Dendritic cell treated with granulocyte-macrophage colony-stimulating factor and Interleukin-4, amounts not matched to agents 40 ng/mL and 50 ng/mL, for 4 days (primary cell): ENCODE data around the gene NHEJ1.

Experiments used
- H3K27ac Mint-ChIP-seq: one replicate; pipeline ENCODE4 v1.8.0; 2022; ENCODE audit warnings: mild to moderate bottlenecking, mixed read lengths
- H3K27me3 Mint-ChIP-seq: one replicate; pipeline ENCODE4 v1.8.0; 2022; ENCODE audit warnings: mild to moderate bottlenecking, mixed read lengths
- H3K36me3 Mint-ChIP-seq: one replicate; pipeline ENCODE4 v1.8.0; 2022; ENCODE audit warnings: low read depth, mixed read lengths
- H3K4me1 Mint-ChIP-seq: one replicate; pipeline ENCODE4 v1.8.0; 2022; ENCODE audit warnings: low read depth, mixed read lengths
- H3K4me3 Mint-ChIP-seq: one replicate; pipeline ENCODE4 v1.8.0; 2022; ENCODE audit warnings: mild to moderate bottlenecking, moderate library complexity, mixed read lengths
- H3K9me3 Mint-ChIP-seq: one replicate; pipeline ENCODE4 v1.8.0; 2022; ENCODE audit warnings: mixed read lengths
- intact Hi-C: fragments of 100-400 bp; cut with micrococcal nuclease; formaldehyde crosslinking; loops from one replicate; pipeline ENCODE4 v1.15.0; 2022

The NHEJ1 gene

DNA sequence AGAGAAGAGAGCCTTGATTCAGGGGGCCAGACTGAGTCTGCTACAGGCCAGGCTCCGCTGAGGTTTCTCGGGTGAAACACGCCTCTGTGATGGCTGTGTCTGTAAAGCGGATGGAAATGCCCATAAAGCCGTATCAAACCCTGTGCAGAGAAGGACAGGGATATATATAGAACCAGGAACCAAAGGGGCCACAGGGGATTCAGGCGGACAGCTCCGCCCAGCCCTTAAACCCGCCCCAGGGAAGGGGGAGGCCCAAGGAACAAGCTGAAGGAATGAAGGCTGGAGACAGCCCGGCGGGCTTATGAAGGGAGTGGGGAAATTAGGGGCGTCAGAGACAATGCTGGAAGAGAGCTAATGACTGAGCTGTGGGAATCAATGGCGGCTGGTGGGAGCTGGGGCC lies 42.1 kb downstream of the NHEJ1 start:
- peaks cover 5% of the 10 kb centered on the region for H3K36me3 Mint-ChIP-seq
- no peak overlapping the region for H3K27ac Mint-ChIP-seq
- no peaks in the 10 kb centered on the region for H3K9me3 Mint-ChIP-seq
- H3K27me3 Mint-ChIP-seq, result no peaks in the 10 kb centered on the region
- peaks cover 35% of the 10 kb centered on the region for H3K4me1 Mint-ChIP-seq
- no peak overlapping the region for H3K4me3 Mint-ChIP-seq
- intact Hi-C loops, result no loop called here

DNA sequence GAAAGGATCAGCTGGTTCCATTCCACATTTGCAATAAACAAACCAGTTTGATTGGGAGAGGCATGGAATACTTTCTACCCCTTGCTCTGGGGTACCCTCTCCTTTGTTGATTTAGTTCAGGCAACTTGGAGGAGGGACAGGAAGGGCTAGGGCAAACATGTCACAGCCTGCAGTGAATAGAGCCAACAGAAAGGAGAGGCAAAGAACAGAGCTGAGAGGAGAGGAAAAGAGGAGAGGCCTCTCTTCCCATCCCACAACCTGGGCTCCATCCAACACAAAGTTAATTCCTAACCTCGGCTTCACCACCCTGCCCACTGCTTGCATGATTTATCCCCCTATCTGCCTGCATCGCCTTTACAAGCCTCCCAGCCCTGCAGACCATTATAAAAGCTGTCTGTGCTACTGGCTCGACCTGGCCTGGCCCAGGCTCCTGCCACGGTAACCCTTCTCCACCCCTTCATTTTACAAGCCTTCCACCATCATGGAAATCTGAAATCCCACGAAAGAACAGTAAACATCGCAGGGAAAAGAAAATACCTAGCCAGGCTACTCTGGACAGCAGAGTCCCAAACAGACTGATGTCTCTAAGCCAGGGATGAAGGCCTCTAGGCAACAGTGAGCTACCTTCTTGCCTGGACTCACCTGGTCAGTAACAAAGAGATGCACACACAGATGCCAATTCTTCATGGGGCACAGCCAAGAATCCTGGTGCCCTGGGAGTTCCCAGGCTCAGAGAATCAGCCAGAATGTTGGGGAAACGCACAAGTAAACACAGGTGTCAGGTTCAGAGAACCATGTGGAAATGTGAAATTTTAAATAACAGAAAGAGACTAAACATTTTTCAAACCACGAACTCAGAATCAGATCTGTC lies 43.6 kb downstream of the NHEJ1 start:
- H3K9me3 Mint-ChIP-seq, result no peaks in the 10 kb centered on the region

GRCh38 chr2:219112651-219113338 lies 47.8 kb downstream of the NHEJ1 start:
- H3K36me3 Mint-ChIP-seq, result peaks cover 5% of the 10 kb centered on the region
- H3K27me3 Mint-ChIP-seq, result no peaks in the 10 kb centered on the region
- intact Hi-C loops, result no loop called here
- H3K9me3 Mint-ChIP-seq, result no peaks in the 10 kb centered on the region
- H3K4me1 Mint-ChIP-seq, result peaks cover 55% of the 10 kb centered on the region
- H3K27ac Mint-ChIP-seq, result no peak overlapping the region
- no peak overlapping the region for H3K4me3 Mint-ChIP-seq

More for the DNA sequence above, 43.6 kb downstream of the NHEJ1 start:
- no peaks in the 10 kb centered on the region for H3K27me3 Mint-ChIP-seq
- H3K4me1 Mint-ChIP-seq, result peaks cover 40% of the 10 kb centered on the region
- peaks cover 5% of the 10 kb centered on the region for H3K36me3 Mint-ChIP-seq
- intact Hi-C loops, result no loop called here
- no peak overlapping the region for H3K27ac Mint-ChIP-seq
- no peak overlapping the region for H3K4me3 Mint-ChIP-seq

DNA sequence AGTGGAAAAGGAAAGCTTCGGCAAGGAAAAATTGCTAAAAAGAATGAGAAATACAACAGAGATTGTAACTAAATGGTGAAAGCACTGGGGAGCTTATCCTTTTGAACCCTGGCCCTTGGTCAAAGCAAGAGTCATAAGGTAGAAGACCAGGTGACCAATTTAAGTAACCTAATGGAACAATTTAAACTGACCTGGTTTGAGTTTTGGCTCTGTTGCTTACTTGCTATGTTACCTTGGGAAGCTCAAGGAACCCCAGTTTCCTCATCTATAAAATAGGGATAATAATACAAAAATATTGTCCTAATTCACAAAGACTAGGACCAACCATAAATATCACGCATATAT lies 48.6 kb downstream of the NHEJ1 start:
- H3K9me3 Mint-ChIP-seq, result no peaks in the 10 kb centered on the region
- peaks cover 5% of the 10 kb centered on the region for H3K36me3 Mint-ChIP-seq
- no peak overlapping the region for H3K27ac Mint-ChIP-seq
- no peaks in the 10 kb centered on the region for H3K27me3 Mint-ChIP-seq
- H3K4me1 Mint-ChIP-seq, result peaks cover 56% of the 10 kb centered on the region
- H3K4me3 Mint-ChIP-seq, result no peak overlapping the region
- intact Hi-C loops, result no loop called here

GRCh38 chr2:219111375-219112061 lies 49.1 kb downstream of the NHEJ1 start:
- H3K4me1 Mint-ChIP-seq, result peaks cover 60% of the 10 kb centered on the region
- intact Hi-C loops, result no loop called here

DNA sequence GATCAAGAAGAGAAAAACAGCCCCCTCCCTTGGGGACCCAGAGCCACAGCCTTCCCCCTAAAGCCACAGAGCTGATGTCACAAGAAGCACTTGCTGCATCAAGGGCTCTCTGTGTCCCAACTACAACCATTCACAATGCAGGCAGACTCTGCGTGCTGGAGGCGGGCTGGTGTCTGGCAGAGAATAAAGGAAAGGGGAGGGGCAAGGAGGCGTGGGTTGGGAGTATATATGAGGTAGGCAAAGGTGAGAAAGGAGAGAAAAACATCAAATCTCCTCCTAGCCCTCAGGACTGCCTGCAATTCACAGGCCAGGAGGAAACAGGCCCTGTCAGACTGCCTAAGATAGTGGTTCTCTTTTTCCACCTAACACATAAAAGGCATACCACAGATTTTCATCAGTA lies 51.1 kb downstream of the NHEJ1 start:
- H3K4me3 Mint-ChIP-seq, result no peak overlapping the region
- no peaks in the 10 kb centered on the region for H3K9me3 Mint-ChIP-seq
- peaks cover 64% of the 10 kb centered on the region for H3K4me1 Mint-ChIP-seq
- no peaks in the 10 kb centered on the region for H3K36me3 Mint-ChIP-seq
- no peak overlapping the region for H3K27ac Mint-ChIP-seq
- no peaks in the 10 kb centered on the region for H3K27me3 Mint-ChIP-seq
- intact Hi-C loops, result no loop called here

More at GRCh38 chr2:219111375-219112061, 49.1 kb downstream of the NHEJ1 start:
- Mint-ChIP-seq H3K9me3 (no peaks in the 10 kb centered on the region), H3K4me3 (no peak overlapping the region), H3K27me3 (no peaks in the 10 kb centered on the region), H3K27ac (no peak overlapping the region), H3K36me3 (peaks cover 5% of the 10 kb centered on the region)

- no peak overlapping the region for H3K4me3 Mint-ChIP-seq
- H3K27me3 Mint-ChIP-seq, result no peaks in the 10 kb centered on the region
- no peaks in the 10 kb centered on the region for H3K9me3 Mint-ChIP-seq
- intact Hi-C loops, result no loop called here
- H3K4me1 Mint-ChIP-seq, result peaks cover 70% of the 10 kb centered on the region
- H3K27ac Mint-ChIP-seq, result no peak overlapping the region
- no peaks in the 10 kb centered on the region for H3K36me3 Mint-ChIP-seq
Observed at GRCh38 chr2:219107758-219108157, 52.9 kb downstream of the NHEJ1 start.

GRCh38 chr2:219106251-219106650 lies 54.4 kb downstream of the NHEJ1 start:
- intact Hi-C loops, result no loop called here
- Mint-ChIP-seq H3K27ac (no peak overlapping the region), H3K9me3 (no peaks in the 10 kb centered on the region), H3K36me3 (no peaks in the 10 kb centered on the region), H3K27me3 (no peaks in the 10 kb centered on the region), H3K4me3 (no peak overlapping the region), H3K4me1 (peaks cover 59% of the 10 kb centered on the region)

GRCh38 chr2:219104107-219105035 lies 56.2 kb downstream of the NHEJ1 start:
- no peak overlapping the region for H3K27ac Mint-ChIP-seq
- no peaks in the 10 kb centered on the region for H3K9me3 Mint-ChIP-seq
- intact Hi-C loops, result no loop called here
- H3K27me3 Mint-ChIP-seq, result no peaks in the 10 kb centered on the region
- no peak overlapping the region for H3K4me3 Mint-ChIP-seq
- H3K36me3 Mint-ChIP-seq, result no peaks in the 10 kb centered on the region
- H3K4me1 Mint-ChIP-seq, result peaks cover 44% of the 10 kb centered on the region

GRCh38 chr2:219099329-219099728 lies 61.3 kb downstream of the NHEJ1 start:
- no peak overlapping the region for H3K4me3 Mint-ChIP-seq
- no peaks in the 10 kb centered on the region for H3K27me3 Mint-ChIP-seq
- H3K27ac Mint-ChIP-seq, result no peak overlapping the region
- H3K9me3 Mint-ChIP-seq, result no peaks in the 10 kb centered on the region
- H3K4me1 Mint-ChIP-seq, result peaks cover 13% of the 10 kb centered on the region
- intact Hi-C loops, result no loop called here
- H3K36me3 Mint-ChIP-seq, result no peaks in the 10 kb centered on the region

DNA sequence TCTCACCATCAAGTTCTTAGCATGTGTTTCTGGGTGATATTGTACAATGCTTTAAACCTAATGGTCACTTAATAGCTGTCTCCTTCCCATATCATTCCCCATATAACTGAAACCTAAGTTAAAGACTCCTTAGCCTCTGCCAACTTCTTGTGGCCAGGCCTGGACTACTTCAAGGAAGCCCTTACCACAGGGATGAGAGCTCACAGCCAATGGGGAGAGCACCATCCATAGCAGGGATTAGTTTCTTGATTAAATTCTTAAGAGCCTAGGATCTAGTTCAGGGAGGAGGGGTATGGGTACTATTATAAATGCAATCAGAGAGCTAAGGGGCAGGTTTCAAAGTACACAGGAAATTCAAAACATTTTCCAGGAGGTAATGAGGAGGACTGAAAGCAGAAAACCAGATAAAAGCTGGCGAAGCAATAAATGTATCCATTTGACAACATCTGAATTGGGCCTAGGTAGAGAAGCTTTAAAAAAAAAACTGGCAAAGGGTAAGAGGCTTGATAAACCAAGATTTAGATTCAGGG lies 65.1 kb downstream of the NHEJ1 start:
- no peaks in the 10 kb centered on the region for H3K27me3 Mint-ChIP-seq
- intact Hi-C loops, result no loop called here
- no peaks in the 10 kb centered on the region for H3K36me3 Mint-ChIP-seq
- no peak overlapping the region for H3K4me3 Mint-ChIP-seq
- H3K4me1 Mint-ChIP-seq, result peaks cover 32% of the 10 kb centered on the region
- no peaks in the 10 kb centered on the region for H3K9me3 Mint-ChIP-seq
- no peak overlapping the region for H3K27ac Mint-ChIP-seq

DNA sequence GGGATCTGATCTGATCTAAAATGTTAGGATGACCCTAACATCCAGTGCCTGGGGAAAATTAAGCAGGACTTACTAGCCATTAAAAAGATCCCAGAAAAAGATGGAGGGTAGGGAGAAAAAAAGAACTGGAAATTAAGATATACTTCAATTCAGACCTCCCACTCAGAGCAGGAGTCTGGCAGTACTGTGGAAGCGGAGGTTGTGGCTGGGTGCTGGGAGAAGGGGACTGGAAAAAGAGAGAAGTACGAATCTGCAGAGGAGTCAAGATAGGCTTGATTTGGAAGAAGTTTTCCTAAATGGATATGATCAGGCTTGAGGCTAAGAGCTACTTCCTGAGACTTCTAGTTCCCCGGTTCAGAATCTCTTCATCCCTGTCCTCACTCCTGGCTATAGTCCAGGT lies 66.4 kb downstream of the NHEJ1 start:
- H3K4me3 Mint-ChIP-seq, result no peak overlapping the region
- H3K4me1 Mint-ChIP-seq, result peaks cover 37% of the 10 kb centered on the region
- intact Hi-C loops, result no loop called here
- no peaks in the 10 kb centered on the region for H3K27me3 Mint-ChIP-seq
- peaks cover 4% of the 10 kb centered on the region for H3K36me3 Mint-ChIP-seq
- no peaks in the 10 kb centered on the region for H3K9me3 Mint-ChIP-seq
- H3K27ac Mint-ChIP-seq, result no peak overlapping the region
